ENCODE data around the gene CDK3. TPM values are rescaled to one million over a fixed set of nuclear protein-coding genes. Genes with fewer than 3 reads are reported as not detected.
A peak's percentile ranks its signal among the peaks of the same experiment; 100 is the strongest.

CDK3 gene
- total RNA-seq, 1 experiment from 2014 or later, result 8.5 TPM

DNA sequence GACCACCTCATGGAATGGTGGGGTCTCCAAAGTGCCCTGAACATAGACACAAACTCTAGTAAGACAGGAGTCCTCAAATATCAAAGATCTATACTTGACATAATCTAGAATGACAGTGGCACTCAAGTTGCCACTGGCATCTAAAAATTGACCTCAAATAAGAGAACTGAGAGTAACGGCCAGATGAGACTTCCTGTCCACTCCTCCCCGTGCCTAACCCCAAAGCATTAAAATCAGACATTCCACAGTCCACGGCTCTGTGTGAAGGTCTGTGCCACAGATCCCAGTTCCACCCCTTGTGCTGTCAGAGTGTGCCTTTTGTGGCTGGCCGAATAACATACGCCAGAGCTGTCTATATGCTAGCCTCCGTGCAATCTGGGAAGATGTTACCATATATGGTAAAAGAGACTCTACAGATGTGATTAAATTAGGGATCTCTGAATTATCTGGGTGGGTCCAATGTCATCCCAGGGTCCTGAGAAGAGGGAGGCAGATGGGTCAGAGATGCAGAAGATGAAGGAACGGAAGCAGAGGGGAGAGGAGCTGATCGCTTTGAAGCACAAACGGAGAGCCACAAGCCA lies 47.5 kb downstream of the CDK3 start:
- Histone ChIP-seq H3K4me2 (ENCODE audit: low read length) (no peak overlapping the region), H3K27me3 (ENCODE audit: low read length) (no peaks in the 10 kb centered on the region), H3K36me3 (ENCODE audit: low read depth, low read length) (peaks cover 77% of the 10 kb centered on the region), H4K20me1 (ENCODE audit: low read length) (no peaks in the 10 kb centered on the region), H3K79me2 (ENCODE audit: low read length) (peaks cover 12% of the 10 kb centered on the region; the same call in 1 of the 2 replicates), H3K9me3 (ENCODE audit: low read length) (no peaks in the 10 kb centered on the region), H3K4me1 (ENCODE audit: insufficient read depth, low read length) (peaks cover 19% of the 10 kb centered on the region), H3K9ac (ENCODE audit: low read length) (no peak overlapping the region), H3K9me2 (replicated peaks; ENCODE audit: low read length) (no peaks in the 10 kb centered on the region), H2AFZ (ENCODE audit: low read length) (no peak overlapping the region), H3K27ac (ENCODE audit: low read length) (no peak overlapping the region), H3F3A (ENCODE audit: low read length, unreplicated experiment) (no peaks in the 10 kb centered on the region), H3K4me3 (ENCODE audit: low read length) (no peak overlapping the region)
- no peak for TF ChIP-seq EZH2 (IDR thresholded peaks at IDR 0.05; ENCODE audit: low read length, unreplicated experiment)
- TF ChIP-seq, protein P1, sequence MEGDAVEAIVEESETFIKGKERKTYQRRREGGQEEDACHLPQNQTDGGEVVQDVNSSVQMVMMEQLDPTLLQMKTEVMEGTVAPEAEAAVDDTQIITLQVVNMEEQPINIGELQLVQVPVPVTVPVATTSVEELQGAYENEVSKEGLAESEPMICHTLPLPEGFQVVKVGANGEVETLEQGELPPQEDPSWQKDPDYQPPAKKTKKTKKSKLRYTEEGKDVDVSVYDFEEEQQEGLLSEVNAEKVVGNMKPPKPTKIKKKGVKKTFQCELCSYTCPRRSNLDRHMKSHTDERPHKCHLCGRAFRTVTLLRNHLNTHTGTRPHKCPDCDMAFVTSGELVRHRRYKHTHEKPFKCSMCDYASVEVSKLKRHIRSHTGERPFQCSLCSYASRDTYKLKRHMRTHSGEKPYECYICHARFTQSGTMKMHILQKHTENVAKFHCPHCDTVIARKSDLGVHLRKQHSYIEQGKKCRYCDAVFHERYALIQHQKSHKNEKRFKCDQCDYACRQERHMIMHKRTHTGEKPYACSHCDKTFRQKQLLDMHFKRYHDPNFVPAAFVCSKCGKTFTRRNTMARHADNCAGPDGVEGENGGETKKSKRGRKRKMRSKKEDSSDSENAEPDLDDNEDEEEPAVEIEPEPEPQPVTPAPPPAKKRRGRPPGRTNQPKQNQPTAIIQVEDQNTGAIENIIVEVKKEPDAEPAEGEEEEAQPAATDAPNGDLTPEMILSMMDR (conservative IDR thresholded peaks at IDR 0.05; ENCODE audit: low read depth, low read length), result no peak
- TF ChIP-seq EZH2phosphoT487 (IDR thresholded peaks at IDR 0.05; ENCODE audit: borderline replicate concordance, low read length), result no peak
- intact Hi-C loops (cut with micrococcal nuclease), result no loop called here
- BruUV-seq (replicated peaks), result no TSS peak
- POLR2A ChIA-PET (ENCODE audit: unreplicated experiment), result no interaction called here
- CTCF ChIA-PET, result interaction anchor here (0.6 kb wide), 1 partner anchor 1187 kb away, joined by 5 read pairs; no protein-coding TSS in a partner anchor
- DNase-seq, result no peak
- ATAC-seq, result no peak

DNA sequence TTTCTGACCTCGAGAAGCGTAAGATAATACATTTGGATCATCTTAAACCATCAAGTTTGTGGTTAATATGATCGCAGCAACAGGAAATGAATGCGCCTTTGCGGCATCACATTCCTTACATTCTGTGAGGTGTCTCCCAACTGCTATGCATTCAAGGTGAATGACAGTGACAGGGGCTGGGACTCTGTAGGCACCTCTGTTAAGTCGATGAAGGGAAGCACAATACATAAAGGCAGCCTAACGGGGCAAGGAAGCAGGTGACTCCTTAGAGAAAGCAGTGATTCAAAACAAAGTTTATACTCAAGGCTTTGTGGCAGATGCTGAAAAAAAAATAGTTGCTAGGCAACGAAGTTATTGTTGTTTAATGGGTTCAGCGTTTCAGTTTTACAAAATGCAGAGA lies 48.1 kb downstream of the CDK3 start:
- Histone ChIP-seq H3K9me2 (replicated peaks; ENCODE audit: low read length) (no peaks in the 10 kb centered on the region), H3K9ac (ENCODE audit: low read length) (no peak overlapping the region), H3K36me3 (ENCODE audit: low read depth, low read length) (peaks cover 77% of the 10 kb centered on the region), H3F3A (ENCODE audit: low read length, unreplicated experiment) (peaks cover under 1% of the 10 kb centered on the region), H3K79me2 (ENCODE audit: low read length) (peaks cover 18% of the 10 kb centered on the region), H3K27ac (ENCODE audit: low read length) (no peak overlapping the region), H3K4me2 (ENCODE audit: low read length) (no peak overlapping the region), H3K9me3 (ENCODE audit: low read length) (no peaks in the 10 kb centered on the region), H3K27me3 (ENCODE audit: low read length) (no peaks in the 10 kb centered on the region), H2AFZ (ENCODE audit: low read length) (no peak overlapping the region), H3K4me1 (ENCODE audit: insufficient read depth, low read length) (peaks cover 25% of the 10 kb centered on the region), H4K20me1 (ENCODE audit: low read length) (no peaks in the 10 kb centered on the region), H3K4me3 (ENCODE audit: low read length) (no peak overlapping the region)
- ChIA-PET CTCF (no interaction called here), POLR2A (ENCODE audit: unreplicated experiment) (no interaction called here)
- ATAC-seq (peak; percentile 23), DNase-seq (peak; percentile 41)
- no TSS peak for BruUV-seq (replicated peaks)
- intact Hi-C loops (cut with micrococcal nuclease), result no loop called here
- TF ChIP-seq, protein P1 (conservative IDR thresholded peaks at IDR 0.05; ENCODE audit: low read depth, low read length), result no peak
- TF ChIP-seq EZH2 (IDR thresholded peaks at IDR 0.05; ENCODE audit: low read length, unreplicated experiment) (no peak), EZH2phosphoT487 (IDR thresholded peaks at IDR 0.05; ENCODE audit: borderline replicate concordance, low read length) (no peak)

DNA sequence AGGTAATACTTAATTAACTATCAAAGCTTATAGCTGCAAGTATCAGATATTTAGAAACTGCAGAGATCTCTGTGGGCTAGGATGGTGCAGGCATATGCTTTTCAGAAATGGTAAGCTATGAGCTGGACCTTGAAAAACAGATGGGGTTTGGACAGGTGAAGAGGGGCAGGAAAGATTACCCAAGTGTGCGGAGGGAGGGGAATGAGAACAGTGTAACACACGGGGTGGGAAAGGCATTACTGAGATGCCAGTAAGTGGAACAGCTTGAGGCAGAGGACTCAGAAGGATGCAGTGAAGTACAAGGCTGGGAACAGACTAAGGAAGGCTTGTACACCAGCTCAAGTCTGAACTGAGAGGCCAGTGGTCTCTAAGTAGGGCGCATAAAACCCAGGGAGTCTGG lies 48.6 kb downstream of the CDK3 start:
- no peak for ATAC-seq
- H3K4me3 ChIP-seq (ENCODE audit: low read length), result no peak overlapping the region
- peaks cover 4% of the 10 kb centered on the region for H3F3A ChIP-seq (ENCODE audit: low read length, unreplicated experiment)
- no peak for TF ChIP-seq EZH2 (IDR thresholded peaks at IDR 0.05; ENCODE audit: low read length, unreplicated experiment)
- no peak for TF ChIP-seq EZH2phosphoT487 (IDR thresholded peaks at IDR 0.05; ENCODE audit: borderline replicate concordance, low read length)
- TF ChIP-seq, protein P1 (conservative IDR thresholded peaks at IDR 0.05; ENCODE audit: low read depth, low read length), result no peak
- BruUV-seq (replicated peaks), result no TSS peak
- peaks cover 21% of the 10 kb centered on the region for H3K79me2 ChIP-seq (ENCODE audit: low read length)
- intact Hi-C loops (cut with micrococcal nuclease), result no loop called here
- no peaks in the 10 kb centered on the region for H3K9me2 ChIP-seq (replicated peaks; ENCODE audit: low read length)
- no peaks in the 10 kb centered on the region for H3K27me3 ChIP-seq (ENCODE audit: low read length)
- peaks cover 29% of the 10 kb centered on the region for H3K4me1 ChIP-seq (ENCODE audit: insufficient read depth, low read length)
- no peak overlapping the region for H3K9ac ChIP-seq (ENCODE audit: low read length)
- ChIA-PET CTCF (no interaction called here), POLR2A (ENCODE audit: unreplicated experiment) (interaction anchor here (0.6 kb wide), 1 partner anchor 46 kb away, joined by 4 read pairs; no protein-coding TSS in a partner anchor)
- H3K36me3 ChIP-seq (ENCODE audit: low read depth, low read length), result peaks cover 76% of the 10 kb centered on the region
- DNase-seq, result no peak
- H3K9me3 ChIP-seq (ENCODE audit: low read length), result no peaks in the 10 kb centered on the region
- no peak overlapping the region for H3K27ac ChIP-seq (ENCODE audit: low read length)
- H2AFZ ChIP-seq (ENCODE audit: low read length), result no peak overlapping the region
- no peaks in the 10 kb centered on the region for H4K20me1 ChIP-seq (ENCODE audit: low read length)
- no peak overlapping the region for H3K4me2 ChIP-seq (ENCODE audit: low read length)

Measured in PC-3 (cell line).